WTC11 (cell line): ENCODE data around the gene ZFP3. TPM values are rescaled to one million over a fixed set of nuclear protein-coding genes. Genes with fewer than 3 reads are reported as not detected.

ENCODE experiments used
- AR ChIP-seq: fragments of 250-450 bp; sonication (Bioruptor Pico); IDR thresholded peaks from 2 replicates; pipeline ENCODE4 v1.9.0; 2021; ENCODE audit warnings: mild to moderate bottlenecking
- ARID4B ChIP-seq: sonication (generic); formaldehyde crosslinking; IDR thresholded peaks from 2 replicates; pipeline ENCODE4 v1.8.0; 2023; ENCODE audit warnings: missing genetic modification reagents, mild to moderate bottlenecking, borderline replicate concordance
- ATF3 ChIP-seq: sonication (generic); formaldehyde crosslinking; conservative IDR thresholded peaks from 2 replicates; pipeline ENCODE4 v1.8.1; 2022; ENCODE audit warnings: mild to moderate bottlenecking, missing genetic modification reagents
- ELF4 ChIP-seq: sonication (generic); formaldehyde crosslinking; IDR thresholded peaks from 2 replicates; pipeline ENCODE4 v1.8.1; 2022; ENCODE audit warnings: low read depth, mild to moderate bottlenecking, moderate library complexity, missing genetic modification reagents
- ERG ChIP-seq: fragments of 250-450 bp; sonication (Bioruptor Pico); IDR thresholded peaks from 2 replicates; pipeline ENCODE4 v1.8.0; 2021; ENCODE audit warnings: mild to moderate bottlenecking
- ESRRA ChIP-seq: sonication (generic); formaldehyde crosslinking; IDR thresholded peaks from 2 replicates; pipeline ENCODE4 v1.8.1; 2022; ENCODE audit warnings: mild to moderate bottlenecking, missing genetic modification reagents, borderline replicate concordance
- FOXK1 ChIP-seq: sonication (generic); formaldehyde crosslinking; IDR thresholded peaks from 2 replicates; pipeline ENCODE4 v1.8.0; 2022; ENCODE audit warnings: mild to moderate bottlenecking, moderate library complexity, missing genetic modification reagents
- HMGA2 ChIP-seq: fragments of 250-450 bp; sonication (Bioruptor Pico); IDR thresholded peaks from 2 replicates; pipeline ENCODE4 v1.4.0; 2021; ENCODE audit warnings: mild to moderate bottlenecking, moderate library complexity
- MLX ChIP-seq: sonication (generic); formaldehyde crosslinking; IDR thresholded peaks from 2 replicates; pipeline ENCODE4 v1.8.1; 2023; ENCODE audit warnings: mild to moderate bottlenecking, missing genetic modification reagents, moderate library complexity
- NFYB ChIP-seq: sonication (generic); formaldehyde crosslinking; conservative IDR thresholded peaks from 2 replicates; pipeline ENCODE4 v1.8.0; 2022; ENCODE audit warnings: low read depth, missing genetic modification reagents
- RORB ChIP-seq: fragments of 250-450 bp; sonication (Bioruptor Pico); IDR thresholded peaks from 2 replicates; pipeline ENCODE4 v1.9.0; 2021; ENCODE audit warnings: mild to moderate bottlenecking
- SMAD3 ChIP-seq: sonication (generic); formaldehyde crosslinking; IDR thresholded peaks from 2 replicates; pipeline ENCODE4 v1.8.0; 2022; ENCODE audit warnings: missing genetic modification reagents, mild to moderate bottlenecking, borderline replicate concordance
- SMAD4 ChIP-seq: sonication (generic); formaldehyde crosslinking; IDR thresholded peaks from 2 replicates; pipeline ENCODE4 v1.8.0; 2022; ENCODE audit warnings: mild to moderate bottlenecking, missing genetic modification reagents
- SP1 ChIP-seq: sonication (generic); formaldehyde crosslinking; conservative IDR thresholded peaks from 2 replicates; pipeline ENCODE4 v1.8.1; 2022; ENCODE audit warnings: missing genetic modification reagents
- TEAD1 ChIP-seq: sonication (generic); formaldehyde crosslinking; IDR thresholded peaks from 2 replicates; pipeline ENCODE4 v1.8.0; 2022; ENCODE audit warnings: mild to moderate bottlenecking, missing genetic modification reagents
- USF2 ChIP-seq: sonication (generic); formaldehyde crosslinking; IDR thresholded peaks from 2 replicates; pipeline ENCODE4 v1.8.1; 2023; ENCODE audit warnings: mild to moderate bottlenecking, missing genetic modification reagents, moderate library complexity
- ZBTB43 ChIP-seq: sonication (generic); formaldehyde crosslinking; IDR thresholded peaks from 2 replicates; pipeline ENCODE4 v1.8.1; 2023; ENCODE audit warnings: mild to moderate bottlenecking, missing genetic modification reagents
- ZNF138 ChIP-seq: sonication (generic); formaldehyde crosslinking; conservative IDR thresholded peaks from 2 replicates; pipeline ENCODE4 v1.8.1; 2022; ENCODE audit warnings: mild to moderate bottlenecking, moderate library complexity, missing genetic modification reagents
- ZNF232 ChIP-seq: sonication (generic); formaldehyde crosslinking; IDR thresholded peaks from 2 replicates; pipeline ENCODE4 v1.8.0; 2022; ENCODE audit warnings: mild to moderate bottlenecking, missing genetic modification reagents
- ZNF317 ChIP-seq: sonication (generic); formaldehyde crosslinking; IDR thresholded peaks from 2 replicates; pipeline ENCODE4 v1.8.1; 2023; ENCODE audit warnings: low read depth, mild to moderate bottlenecking, moderate library complexity, missing genetic modification reagents, borderline replicate concordance
- ZNF532 ChIP-seq: fragments of 250-450 bp; sonication (Bioruptor Pico); IDR thresholded peaks from 2 replicates; pipeline ENCODE4 v1.9.0; 2021; ENCODE audit warnings: mild to moderate bottlenecking, borderline replicate concordance
- total RNA-seq: library from RNA; stranded (reverse); gene quantifications from 3 replicates; pipeline ENCODE4 v1.2.3, GENCODE V29; 2021

ZFP3 gene
- total RNA-seq, 1 experiment from 2014 or later = 0.66 TPM

- TF ChIP-seq FOXK1 (CRISPR knock-in tag) (peak; percentile 67; the same call in 1 of the 2 replicates), ZBTB43 (peak; percentile 51; the same call in 1 of the 2 replicates), TEAD1 (CRISPR knock-in tag) (peak; percentile 86), SMAD3 (peak; percentile 71; the same call in 1 of the 2 replicates), ERG (CRISPR knock-in tag) (no peak), SP1 (CRISPR knock-in tag) (peak; percentile 81), RORB (CRISPR knock-in tag) (no peak), USF2 (CRISPR knock-in tag) (peak; percentile 88), ESRRA (no peak; the same call in 1 of the 2 replicates), AR (CRISPR knock-in tag) (no peak), ELF4 (CRISPR knock-in tag) (no peak), SMAD4 (no peak), ZNF532 (CRISPR knock-in tag) (no peak), MLX (CRISPR knock-in tag) (no peak), ZNF317 (no peak), NFYB (CRISPR knock-in tag) (no peak), HMGA2 (CRISPR knock-in tag) (no peak), ATF3 (CRISPR knock-in tag) (no peak), ZNF232 (CRISPR knock-in tag) (peak; percentile 94), ARID4B (peak; percentile 93; the same call in 1 of the 2 replicates), ZNF138 (peak; percentile 69; the same call in 1 of the 2 replicates)
These were observed 33.3 kb downstream of the ZFP3 start, which contains the start of gene ZNF232 (continued) for GRCh38 chr17:5111402-5112204.
